Peyer's patch (tissue), 4 donors: ENCODE results near the gene CCNYL1. TPM values are rescaled to one million over a fixed set of nuclear protein-coding genes. Genes with fewer than 3 reads are reported as not detected.
"Not testable (repeated sequence)": the region's sequence is repeated elsewhere in the genome, so short reads cannot be mapped to it uniquely, and the experiment has no call there.

Experiments used
- DNase-seq, 3 donors: peaks; one replicate each; pipeline ENCODE4 v3.0.0-alpha.2; 2017 to 2019
- H3K27ac ChIP-seq, 4 donors: fragments of 200-600 bp; sonication (generic); one replicate each; pipeline ENCODE4 v1.5.1; 2016 to 2019
- H3K27me3 ChIP-seq, 2 donors: fragments of 200-600 bp; sonication (generic); one replicate each; pipeline ENCODE4 v1.5.1; 2019
- H3K36me3 ChIP-seq, 3 donors: fragments of 200-600 bp; sonication (generic); one replicate each; pipeline ENCODE4 v1.5.1; 2016 to 2019
- H3K4me1 ChIP-seq, 4 donors: fragments of 200-600 bp; sonication (generic); one replicate each; pipeline ENCODE4 v1.5.1; 2016 to 2019
- H3K4me3 ChIP-seq, 4 donors: fragments of 200-600 bp; sonication (generic); 1 replicate in 3 of 4; 2 replicates in 1 of 4; pipeline ENCODE4 v1.5.1; 2016 to 2019; ENCODE audit warnings: mild to moderate bottlenecking in 1 of 4
- H3K9me3 ChIP-seq, 4 donors: fragments of 200-600 bp; sonication (generic); one replicate each; pipeline ENCODE4 v1.5.1; 2016 to 2019; ENCODE audit warnings: mild to moderate bottlenecking in 1 of 4
- CTCF ChIP-seq, 6 experiments: fragments of 450-650 bp in 4 of 6; fragments of 200-600 bp in 2 of 6; sonication (generic) in 1 of 6; IDR thresholded peaks; one replicate each; pipeline ENCODE4 v1.5.1; 2017 to 2019; ENCODE audit warnings: antibody characterized with exemption in 6 of 6, mild to moderate bottlenecking in 3 of 6, moderate library complexity in 1 of 6
- POLR2A ChIP-seq, 2 donors: fragments of 450-650 bp; IDR thresholded peaks; one replicate each; pipeline ENCODE4 v1.5.1; 2017; ENCODE audit warnings: antibody characterized with exemption in 2 of 2, mild to moderate bottlenecking in 2 of 2, moderate library complexity in 2 of 2
- total RNA-seq, 4 donors: library from RNA; depleted of rRNA; stranded (reverse); fragments of >200 nt; gene quantifications; one replicate each; pipeline ENCODE4 v1.1.0, GENCODE V29; 2016

The CCNYL1 gene
- total RNA-seq, 4 donors from 2014 or later = 11.6 to 22.6 (median 18.4) TPM

GRCh38 chr2:207750345-207750744 lies 38.9 kb downstream of the CCNYL1 start:
- Histone ChIP-seq H3K27me3 (no peaks in the 10 kb centered on the region), H3K9me3 (no peaks in the 10 kb centered on the region), H3K4me3 (no peak overlapping the region), H3K27ac (peak overlapping the region in 1 of 4 donors; percentile 14), H3K4me1 (peaks cover 0 to 10% (median 0%) of the 10 kb centered on the region in 4 donors), H3K36me3 (peaks cover 0 to 29% (median 0%) of the 10 kb centered on the region in 3 donors)
- DNase-seq = no peak
- TF ChIP-seq CTCF (IDR thresholded peaks at IDR 0.05) = no peak
- no peak for TF ChIP-seq POLR2A (IDR thresholded peaks at IDR 0.05)

- peaks cover 0 to 10% (median 0%) of the 10 kb centered on the region in 4 donors for H3K4me1 ChIP-seq
- H3K27ac ChIP-seq = no peak overlapping the region
- no peak overlapping the region for H3K4me3 ChIP-seq
- no peak for DNase-seq
- TF ChIP-seq CTCF (IDR thresholded peaks at IDR 0.05) = no peak
- no peak for TF ChIP-seq POLR2A (IDR thresholded peaks at IDR 0.05)
- H3K9me3 ChIP-seq = no peaks in the 10 kb centered on the region
- H3K36me3 ChIP-seq = peaks cover 0 to 34% (median 0%) of the 10 kb centered on the region in 3 donors
- no peaks in the 10 kb centered on the region for H3K27me3 ChIP-seq
Observed at GRCh38 chr2:207750876-207751275, 39.4 kb downstream of the CCNYL1 start.

GRCh38 chr2:207753688-207754087 lies 42.2 kb downstream of the CCNYL1 start:
- DNase-seq, H3K9me3 ChIP-seq, H3K4me3 ChIP-seq, H3K27me3 ChIP-seq, H3K27ac ChIP-seq: not testable (repeated sequence)
- H3K36me3 ChIP-seq = peaks cover 0 to 43% (median 0%) of the 10 kb centered on the region in 3 donors
- peaks cover 0 to 10% (median 0%) of the 10 kb centered on the region in 4 donors for H3K4me1 ChIP-seq

GRCh38 chr2:207754498-207755383 lies 43.3 kb downstream of the CCNYL1 start:
- H3K9me3 ChIP-seq = no peaks in the 10 kb centered on the region
- no peak for DNase-seq
- peaks cover 0 to 10% (median 0%) of the 10 kb centered on the region in 4 donors for H3K4me1 ChIP-seq
- no peak overlapping the region for H3K27ac ChIP-seq
- H3K36me3 ChIP-seq = peaks cover 0 to 44% (median 0%) of the 10 kb centered on the region in 3 donors
- no peak for TF ChIP-seq POLR2A (IDR thresholded peaks at IDR 0.05)
- no peak for TF ChIP-seq CTCF (IDR thresholded peaks at IDR 0.05)
- no peaks in the 10 kb centered on the region for H3K27me3 ChIP-seq
- no peak overlapping the region for H3K4me3 ChIP-seq

GRCh38 chr2:207758025-207758424 lies 46.6 kb downstream of the CCNYL1 start:
- no peak for TF ChIP-seq CTCF (IDR thresholded peaks at IDR 0.05)
- no peak for TF ChIP-seq POLR2A (IDR thresholded peaks at IDR 0.05)
- DNase-seq = no peak
- peaks cover 0 to 16% (median 0%) of the 10 kb centered on the region in 4 donors for H3K4me1 ChIP-seq
- H3K9me3 ChIP-seq = no peaks in the 10 kb centered on the region
- H3K36me3 ChIP-seq = peaks cover 0 to 51% (median 0%) of the 10 kb centered on the region in 3 donors
- no peaks in the 10 kb centered on the region for H3K27me3 ChIP-seq
- H3K4me3 ChIP-seq = no peak overlapping the region
- H3K27ac ChIP-seq = no peak overlapping the region

- DNase-seq = no peak
- H3K4me1 ChIP-seq = peaks cover 0 to 35% (median 0%) of the 10 kb centered on the region in 4 donors
- no peak overlapping the region for H3K27ac ChIP-seq
- TF ChIP-seq POLR2A (IDR thresholded peaks at IDR 0.05) = no peak
- TF ChIP-seq CTCF (IDR thresholded peaks at IDR 0.05) = no peak
- H3K4me3 ChIP-seq = no peak overlapping the region
- peaks cover 0 to 42% (median 0%) of the 10 kb centered on the region in 3 donors for H3K36me3 ChIP-seq
- no peaks in the 10 kb centered on the region for H3K9me3 ChIP-seq
- H3K27me3 ChIP-seq = no peaks in the 10 kb centered on the region
Observed at GRCh38 chr2:207759890-207760289, 48.5 kb downstream of the CCNYL1 start.
